NOMO-1 treated with DMSO at 0.1 percent for 48 hours (cell line): Measurements from ENCODE around the gene FLAD1.
A peak's percentile ranks its signal among the peaks of the same experiment; 100 is the strongest.

Experiments used
- DNase-seq: peaks from one replicate; lab custom pipeline; 2025; ENCODE audit not compliant: unreplicated experiment; lab: John Stamatoyannopoulos, UW

Gene FLAD1

DNA sequence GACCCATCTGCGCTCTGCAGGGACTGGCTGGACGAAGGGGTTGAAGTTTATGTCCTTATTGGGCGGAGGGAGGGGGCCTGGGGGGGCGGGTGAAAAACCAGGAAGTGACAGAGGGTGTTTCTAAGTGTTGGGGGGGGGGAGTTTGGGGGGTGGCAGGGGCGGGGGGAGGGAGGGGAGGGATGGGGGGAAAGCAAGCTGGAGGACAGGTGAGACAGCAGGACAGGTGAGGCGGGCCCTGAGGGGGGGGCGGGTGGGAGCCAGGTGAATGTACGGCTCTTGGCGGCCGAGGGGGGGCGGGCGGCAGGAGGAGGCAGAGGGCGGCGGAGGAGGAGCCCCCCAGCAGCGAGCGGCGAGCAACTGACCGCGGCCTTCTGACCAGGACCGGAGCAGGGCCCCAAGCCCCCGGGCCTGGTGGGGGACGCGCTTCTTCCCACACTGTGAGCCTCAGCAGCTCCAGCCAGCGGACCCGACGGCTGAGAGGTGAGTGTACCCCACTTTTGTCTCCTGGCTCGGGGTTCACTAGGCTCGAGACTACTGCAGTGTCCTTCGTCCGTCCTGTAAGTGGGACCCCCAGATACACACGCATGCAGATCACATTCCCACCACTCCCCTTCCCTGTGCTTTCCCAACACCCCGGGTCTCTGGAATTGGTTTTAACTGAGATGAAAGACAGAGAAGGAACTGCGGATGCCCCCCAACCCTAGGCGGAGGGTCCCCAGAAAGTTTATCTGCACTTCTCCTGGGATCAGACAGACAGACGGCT is 19.5 kb downstream of the FLAD1 start, which contains the start of gene ZBTB7B:
ZBTB7B (plus strand) TSS at position 339 of the 763 bp plus-strand sequence. CDS start 11,859 bp downstream, outside the sequence.
- DNase-seq: peak; percentile 86

DNA sequence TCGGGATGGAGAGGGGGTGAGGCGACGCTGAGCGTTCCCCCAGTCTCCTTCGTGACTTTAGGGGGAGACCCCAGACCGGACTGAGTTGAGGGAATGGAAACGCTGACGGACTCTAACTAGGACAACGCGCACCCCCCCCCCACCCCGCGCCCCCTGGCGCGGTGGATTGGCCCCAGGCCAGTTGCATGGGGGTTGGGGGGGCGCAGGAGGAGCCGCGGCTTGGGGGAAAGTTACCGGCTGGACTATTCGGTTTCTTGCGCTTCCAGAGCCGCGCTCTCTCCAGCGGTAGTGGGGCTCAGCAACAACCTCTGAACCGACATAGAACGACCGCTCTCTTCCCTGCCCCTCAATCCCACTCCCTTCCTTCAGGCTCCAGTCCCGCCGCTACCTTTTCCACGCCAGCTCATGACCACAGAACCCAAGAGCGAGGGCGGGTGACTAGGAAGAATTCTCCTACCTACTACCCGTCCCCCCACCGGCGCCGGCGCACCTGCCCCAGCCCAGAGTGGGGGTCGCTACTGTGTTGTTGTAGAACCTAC is 20.2 kb downstream of the FLAD1 start:
- no peak for DNase-seq

DNA sequence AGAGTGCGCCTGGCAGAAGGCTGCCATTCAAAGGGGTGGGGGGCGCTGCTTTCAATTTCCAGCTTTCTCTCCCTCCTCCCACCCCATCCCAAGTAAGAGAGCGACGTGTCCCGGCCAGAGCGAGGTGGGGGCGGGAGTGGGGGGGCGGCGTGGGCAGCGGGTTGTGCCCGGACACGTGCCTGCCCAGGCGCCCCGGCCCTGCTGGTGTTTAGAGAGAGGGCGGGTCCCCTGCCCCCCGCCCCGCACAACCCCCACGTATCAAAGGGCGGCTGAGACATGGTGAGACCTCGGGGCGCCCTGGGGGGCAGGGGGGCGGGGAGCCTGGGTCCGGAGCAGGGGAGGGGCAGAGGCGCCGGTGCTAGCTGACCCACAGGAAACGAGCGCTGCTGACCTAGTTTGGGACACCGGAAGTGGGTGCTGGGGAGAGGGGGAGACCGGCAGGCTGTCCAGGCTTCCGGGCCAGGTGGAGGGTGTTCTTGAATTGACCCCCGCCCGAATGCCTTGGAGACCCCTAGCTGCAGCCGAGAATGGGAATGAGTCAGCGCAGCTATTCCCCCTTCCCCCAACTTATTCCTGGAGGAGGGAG is 20.7 kb downstream of the FLAD1 start:
- no peak for DNase-seq

DNA sequence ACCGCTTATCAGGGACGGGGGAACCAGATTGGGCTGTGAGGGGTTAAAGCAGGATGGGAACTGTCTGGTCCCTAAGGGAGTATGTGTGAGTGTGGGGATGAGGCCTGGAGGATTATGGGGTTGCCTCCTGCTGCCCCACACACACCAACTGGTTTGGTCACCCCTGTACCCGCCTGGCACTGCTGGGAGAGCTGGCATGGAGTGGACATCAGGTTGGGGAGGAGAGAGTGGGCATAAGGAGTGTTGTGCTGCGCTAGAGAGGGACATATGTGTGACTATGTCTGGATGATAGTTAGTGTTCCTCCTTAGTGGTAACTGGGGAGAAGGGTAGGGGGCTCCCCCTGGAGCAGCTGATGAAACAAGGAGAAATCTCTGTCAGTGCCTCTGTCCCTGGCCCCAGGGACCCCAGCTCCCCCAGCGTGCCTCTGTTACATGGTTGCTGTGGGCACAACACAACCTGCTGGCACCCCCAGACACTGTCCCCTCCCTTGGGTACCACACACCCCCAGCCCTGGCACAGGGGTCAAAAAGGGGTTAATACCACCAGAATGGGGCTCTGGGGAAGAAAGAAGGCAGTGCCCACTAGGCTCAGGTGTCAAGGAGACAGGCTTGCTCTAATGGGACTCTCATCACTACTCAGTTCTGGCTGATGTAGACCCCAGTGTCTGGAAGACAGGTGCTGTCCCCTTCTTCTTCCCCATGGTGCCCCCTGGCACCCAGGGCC is 21.4 kb downstream of the FLAD1 start:
- no peak for DNase-seq

DNA sequence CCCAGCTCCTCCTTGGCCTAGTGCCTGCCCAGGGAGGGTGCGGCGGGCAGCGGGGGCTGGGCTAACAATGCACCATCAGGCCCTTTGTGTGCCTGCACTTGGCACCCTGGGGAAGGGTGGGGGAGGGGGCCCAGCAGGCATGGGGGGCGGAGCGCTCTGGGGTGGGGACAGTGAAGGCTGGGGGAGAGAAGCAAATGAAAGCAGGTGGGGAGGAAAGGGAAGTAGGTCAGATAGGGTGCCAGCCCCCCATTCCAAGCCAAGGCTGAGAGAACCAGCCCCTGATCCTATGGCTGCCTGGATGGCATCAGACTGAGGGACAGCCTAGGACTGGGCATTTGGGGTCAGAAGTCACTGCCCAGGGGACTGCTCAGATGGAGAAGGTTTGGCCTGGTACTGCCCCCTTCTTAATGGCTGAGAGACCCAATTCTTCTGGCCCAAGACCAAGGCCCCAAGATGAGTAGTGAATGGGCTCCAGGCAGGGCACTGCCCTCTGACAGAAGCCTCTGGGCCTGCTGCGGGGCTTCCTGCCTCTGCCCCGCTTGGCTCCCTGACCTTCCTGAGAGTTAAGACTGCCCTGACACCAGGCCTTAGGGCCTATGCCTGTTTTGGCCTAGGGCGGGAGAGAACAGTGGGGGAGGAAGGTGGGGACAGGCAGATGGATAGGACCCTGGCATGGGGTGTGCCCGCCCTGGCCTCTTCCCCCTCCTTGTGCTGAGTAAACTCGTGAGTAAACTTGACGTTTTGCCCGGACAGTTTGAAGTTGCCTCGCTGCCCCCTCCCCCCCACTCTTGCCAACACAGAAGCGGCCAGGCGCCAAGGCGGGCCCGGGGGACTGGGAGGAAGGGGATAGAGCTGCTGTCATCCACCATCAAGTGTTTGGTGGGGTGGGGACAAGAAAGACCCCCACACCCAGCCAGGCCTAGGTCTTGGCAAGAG is 22.2 kb downstream of the FLAD1 start:
- no peak for DNase-seq

DNA sequence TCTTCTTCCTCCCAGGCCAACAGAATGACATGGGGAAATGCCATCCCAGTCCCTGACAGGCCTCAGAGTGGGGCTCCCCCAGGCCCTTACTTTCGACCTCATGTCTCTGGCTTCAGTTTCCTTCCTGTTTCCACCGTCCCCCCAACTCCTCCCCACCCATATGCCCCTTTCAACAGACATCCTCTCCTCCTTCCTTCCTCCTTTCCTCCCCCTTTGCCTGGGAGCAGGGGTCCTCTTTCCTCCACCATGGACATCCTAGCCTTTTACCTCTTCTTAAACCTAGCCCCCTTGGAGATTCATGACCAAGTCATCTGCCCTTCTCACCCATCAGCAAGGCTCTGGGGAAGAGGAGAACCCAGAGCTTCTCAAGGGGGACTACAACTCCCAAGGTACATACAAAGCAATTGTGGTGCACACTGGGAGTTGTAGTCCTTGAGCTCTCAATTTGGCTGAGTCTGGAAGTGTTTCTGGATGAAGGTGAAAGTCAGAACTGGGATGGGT is 23.5 kb downstream of the FLAD1 start:
- DNase-seq: peak; percentile 65

DNA sequence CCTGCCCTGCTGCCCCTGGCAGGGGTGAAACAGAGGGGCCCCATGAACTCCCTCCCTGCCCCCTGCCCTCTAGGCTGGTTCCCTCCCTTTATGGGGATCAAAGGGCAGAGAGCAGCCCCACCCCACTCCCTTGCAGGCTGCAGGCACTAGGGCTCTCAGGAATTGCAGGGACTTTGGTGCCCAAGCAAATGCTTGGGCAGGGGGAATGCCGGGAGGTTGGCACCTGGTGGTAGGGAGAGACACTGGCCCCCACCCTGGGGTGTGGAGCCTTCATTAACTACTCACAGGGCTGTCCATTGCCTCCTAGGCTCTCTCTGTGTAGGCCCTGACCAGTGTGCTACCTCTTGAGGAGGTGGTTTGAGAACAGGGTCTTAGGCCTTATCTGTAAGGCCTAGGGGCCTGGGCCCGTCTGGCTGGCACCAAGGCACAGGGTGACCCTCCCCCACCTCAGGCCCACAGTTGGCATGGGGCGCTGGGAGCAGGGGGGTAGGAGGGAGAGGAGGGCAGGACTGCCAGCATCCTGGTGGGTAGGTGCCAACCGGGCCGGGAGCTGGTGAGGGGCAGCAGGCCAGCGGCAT is 24.2 kb downstream of the FLAD1 start:
- no peak for DNase-seq

DNA sequence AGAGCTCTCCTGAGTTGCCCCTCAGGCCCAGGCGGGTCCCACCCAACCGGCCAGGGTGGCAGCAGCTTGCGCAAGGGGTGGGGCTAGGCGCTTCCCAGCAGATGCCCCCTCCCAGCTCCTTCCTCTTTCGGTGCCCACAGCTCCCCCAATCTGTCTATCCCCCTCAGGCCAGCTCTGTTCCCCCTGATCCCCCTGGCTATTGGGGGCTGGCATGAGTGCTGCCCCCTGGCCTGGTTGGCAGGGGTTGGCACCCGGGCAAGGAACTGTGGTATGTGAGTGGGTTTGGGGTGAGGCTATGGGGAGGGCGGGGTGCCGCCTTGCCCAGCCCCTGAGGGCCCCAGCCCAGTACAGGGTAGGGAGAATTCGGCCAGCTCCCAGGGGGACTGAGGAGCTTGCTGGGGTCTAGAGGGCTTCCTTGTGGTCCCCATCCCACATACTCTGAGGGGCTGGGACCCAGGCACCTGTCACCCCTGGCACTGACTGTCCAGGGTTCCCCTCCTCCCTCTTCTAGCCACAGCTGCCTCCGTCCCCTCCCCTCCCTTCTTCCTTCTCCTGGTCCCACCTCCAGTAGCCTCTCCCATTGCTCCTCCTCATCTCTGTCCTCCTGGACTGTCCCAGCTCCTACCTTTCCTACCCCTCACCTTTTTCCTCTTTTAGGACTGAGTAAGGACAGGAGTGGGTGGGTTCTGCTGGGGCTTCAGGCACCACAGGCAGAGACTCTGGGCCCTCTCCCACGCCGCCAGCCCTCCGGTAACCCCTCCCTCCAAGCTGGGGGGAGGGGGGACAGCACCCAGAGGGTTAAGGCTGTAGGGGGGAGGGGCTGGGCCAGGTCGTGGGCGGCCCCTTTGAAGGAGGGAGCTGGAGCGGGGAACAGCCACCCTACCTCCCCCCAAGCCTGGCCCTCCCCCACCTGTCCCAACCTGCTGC is 25.1 kb downstream of the FLAD1 start:
- DNase-seq: peak; percentile 53

DNA sequence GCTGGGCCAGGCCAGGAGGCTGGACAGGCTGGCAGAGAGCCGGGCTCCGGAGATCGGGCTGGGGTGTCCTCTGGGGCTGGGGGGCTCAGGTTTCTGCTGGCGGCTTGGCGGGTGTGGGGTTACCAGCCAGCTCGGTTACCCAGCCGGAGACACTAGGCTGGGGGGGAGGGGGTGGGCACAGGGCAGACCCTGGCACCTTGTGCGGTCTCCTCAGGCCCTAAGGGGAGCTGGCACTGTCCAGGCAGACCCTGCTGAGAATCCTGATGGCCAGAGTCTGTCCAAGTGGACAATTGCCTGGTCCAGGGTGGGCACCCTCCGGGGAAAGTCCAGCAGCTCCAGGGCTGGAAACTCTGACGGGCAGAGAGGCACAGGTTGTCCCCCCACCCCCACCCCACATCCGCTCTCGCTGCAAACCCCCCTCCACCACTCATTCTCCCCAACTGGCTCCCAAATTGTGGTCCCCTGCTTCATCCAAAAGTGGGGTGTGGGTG is 26.1 kb downstream of the FLAD1 start:
- DNase-seq: no peak

DNA sequence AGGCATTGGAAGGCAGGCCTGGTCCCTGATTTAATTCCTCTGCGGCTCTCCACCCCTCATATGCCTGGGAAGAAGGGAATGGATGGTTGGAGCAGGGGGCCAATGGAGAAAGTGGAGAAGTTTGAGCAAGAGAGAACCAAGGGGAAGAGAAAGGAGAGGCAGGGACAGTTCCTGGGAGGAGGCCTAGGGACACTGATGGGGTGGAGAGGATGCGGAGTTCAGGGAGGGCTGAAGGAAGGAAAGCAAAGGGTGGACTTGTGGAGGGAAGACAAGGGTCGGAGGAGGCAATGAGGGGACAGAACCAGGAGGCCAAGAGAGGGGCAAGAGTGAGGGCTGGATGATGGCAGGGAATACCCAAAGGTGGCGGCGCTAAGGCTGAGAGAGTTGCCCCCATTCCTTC is 26.6 kb downstream of the FLAD1 start:
- no peak for DNase-seq

DNA sequence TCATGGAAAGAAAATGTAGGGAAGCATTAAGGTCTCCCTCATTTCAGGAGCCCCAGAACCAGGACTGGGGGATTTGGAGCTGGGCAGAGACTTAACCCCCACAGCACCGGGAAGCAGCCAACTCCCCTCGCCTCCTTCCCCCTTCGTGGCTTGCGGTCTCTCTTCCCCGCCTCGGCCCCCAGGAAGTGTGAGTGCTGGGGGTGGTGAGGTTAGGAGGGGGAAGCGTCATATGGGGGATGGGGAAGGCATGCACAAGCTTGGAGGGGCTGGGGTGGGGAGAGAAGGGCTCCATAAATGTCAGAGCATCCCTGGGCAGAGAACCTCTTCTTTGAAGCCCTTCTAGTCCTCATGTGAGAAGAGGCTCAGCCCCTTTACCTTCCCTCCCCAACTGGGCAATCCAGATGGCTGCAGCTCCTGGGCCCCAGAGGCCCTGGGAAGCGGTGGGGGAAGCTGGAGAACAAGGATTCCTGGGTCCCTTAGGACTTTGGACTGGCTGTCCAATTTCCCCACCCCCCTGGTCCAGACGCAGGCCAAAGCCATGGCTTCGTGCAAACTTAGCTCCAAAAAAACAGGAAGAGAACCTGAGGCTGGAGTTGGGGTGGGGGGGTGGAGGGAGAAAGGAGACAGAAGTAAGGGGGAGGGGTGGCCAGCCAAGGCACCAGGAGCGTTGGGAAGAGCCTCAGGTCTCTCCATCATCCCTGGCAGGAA is 27.2 kb downstream of the FLAD1 start:
- no peak for DNase-seq

DNA sequence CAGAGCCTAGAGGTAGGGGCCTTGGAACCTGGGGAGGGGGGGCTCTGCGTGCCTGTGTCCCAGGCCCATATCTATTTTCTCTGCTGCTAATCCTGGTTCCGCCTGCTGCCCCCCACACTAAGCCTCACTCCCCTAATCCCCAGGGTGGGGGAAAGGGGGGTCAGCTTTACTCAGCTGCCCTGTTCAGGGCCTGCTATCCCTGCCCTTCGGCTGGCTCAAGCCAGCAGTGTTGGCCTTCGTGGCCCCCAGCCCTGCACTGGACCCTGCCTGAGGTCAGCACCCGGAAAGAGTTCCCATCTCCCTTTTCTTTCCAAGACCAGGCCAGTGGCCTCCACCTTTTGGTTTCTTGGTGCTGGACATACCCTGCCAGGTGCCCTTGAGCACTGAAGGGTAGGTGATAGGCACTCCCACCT is 27.9 kb downstream of the FLAD1 start:
- DNase-seq: no peak

DNA sequence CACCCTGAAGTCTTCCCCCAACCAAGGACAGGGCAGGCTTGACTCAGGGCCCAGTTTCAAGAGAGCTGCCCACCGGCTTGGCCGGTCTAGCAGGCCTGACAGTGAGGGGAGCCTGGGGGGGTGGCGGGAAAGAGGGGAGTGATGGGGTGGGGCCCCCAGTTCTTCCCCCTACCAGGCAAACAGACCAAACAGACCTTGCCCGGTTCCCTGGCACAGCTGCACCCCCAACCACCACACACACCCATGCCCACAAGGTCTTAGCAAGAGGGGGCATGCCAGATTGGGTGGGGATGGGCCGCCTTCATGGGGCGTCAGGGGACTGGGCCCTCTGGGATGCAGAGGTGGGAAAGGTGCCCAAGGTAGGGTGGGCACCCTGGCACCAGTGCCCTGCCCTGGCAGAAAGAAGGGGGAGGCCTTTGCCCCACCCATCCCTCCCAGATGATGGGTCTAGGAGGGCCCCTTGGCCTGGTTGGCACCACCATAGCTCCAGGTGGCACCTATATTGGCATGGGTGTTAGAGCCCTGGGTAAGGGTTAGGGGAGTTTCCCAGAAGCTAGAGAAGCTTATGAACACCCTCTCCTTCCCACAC is 28.4 kb downstream of the FLAD1 start:
- DNase-seq: no peak

DNA sequence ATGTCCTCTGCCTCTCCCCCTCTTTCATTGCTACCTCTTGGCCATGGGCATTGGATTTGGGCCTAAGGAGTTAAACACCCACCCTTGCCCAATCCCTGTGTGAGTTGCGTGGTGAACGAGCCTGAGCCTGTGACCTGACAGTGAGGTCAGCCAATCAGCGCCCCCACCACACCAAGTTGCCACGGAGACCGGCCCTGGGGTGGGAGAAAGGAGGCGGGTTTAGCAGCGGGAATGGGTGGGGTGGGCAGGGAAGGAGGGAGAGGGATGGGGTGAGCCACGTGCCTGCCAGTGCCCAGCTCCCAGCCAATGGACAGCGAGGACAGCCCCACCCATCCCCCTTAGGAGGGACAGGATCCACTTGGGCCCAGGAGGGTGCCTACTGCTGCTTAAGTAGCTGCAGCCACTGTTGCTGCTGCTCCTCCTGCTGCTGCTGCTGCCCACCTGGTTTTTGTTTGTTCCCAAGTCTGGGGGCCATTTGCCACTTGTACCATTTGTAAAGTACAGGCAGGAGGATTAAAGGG is 28.9 kb downstream of the FLAD1 start:
- DNase-seq: no peak

DNA sequence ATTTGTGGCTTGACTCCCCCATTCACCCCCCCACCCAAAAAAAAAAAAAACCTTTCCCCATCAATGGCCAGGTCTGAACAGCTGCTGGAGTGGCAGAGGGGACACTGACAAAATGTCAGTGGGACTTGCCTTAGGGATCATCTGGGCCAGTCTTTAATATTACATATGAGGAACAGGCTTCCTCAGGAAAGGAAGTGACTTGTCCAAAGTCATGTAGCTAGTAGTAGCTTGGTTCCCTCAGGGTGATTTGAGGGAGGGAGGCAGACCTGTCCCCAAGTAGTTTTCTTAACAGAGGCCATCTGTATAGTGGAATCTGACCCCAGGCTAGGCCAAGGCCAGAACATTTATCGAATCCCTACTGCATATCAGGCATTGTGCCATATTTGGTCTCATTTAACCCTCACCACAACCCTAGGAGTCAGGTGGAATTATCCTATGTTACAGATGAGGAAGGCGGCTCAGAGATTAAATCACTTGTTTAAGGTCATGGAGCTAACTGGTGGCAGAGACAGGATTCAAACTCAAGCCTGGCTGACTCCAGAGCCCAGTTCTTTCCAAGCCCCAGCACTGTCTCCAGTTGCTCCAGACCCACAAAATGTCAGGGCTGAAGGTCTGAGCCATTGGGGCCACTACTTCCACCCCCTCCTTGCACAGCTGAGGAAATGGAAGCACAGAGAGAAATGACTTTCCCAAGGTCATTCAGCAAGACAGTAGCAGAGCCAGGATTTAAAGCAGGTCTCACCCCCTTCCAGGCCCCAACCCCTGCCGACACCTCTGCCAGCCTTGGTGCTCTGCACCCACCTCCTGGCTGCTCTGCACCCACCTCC is 29.8 kb downstream of the FLAD1 start:
- no peak for DNase-seq

DNA sequence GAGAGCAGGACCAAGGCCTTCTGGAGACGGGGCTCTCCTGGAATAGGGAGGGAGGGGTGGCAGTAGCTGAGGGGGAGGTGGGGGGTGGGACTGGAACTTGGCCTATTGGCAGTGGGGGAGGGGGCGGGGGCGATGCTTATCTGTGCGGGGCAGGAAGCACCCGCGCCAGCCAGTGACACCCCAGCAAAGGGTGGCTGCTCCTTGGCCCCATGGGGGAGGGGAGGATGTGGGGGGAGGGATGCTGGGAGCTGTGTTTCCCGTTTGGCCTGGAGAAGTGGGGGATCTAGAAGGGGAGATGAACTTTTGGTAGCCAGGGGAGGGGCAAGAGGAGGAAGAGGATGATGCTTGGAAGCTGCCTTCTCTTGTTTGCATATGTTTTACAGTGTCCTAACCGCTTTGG is 30.5 kb downstream of the FLAD1 start:
- no peak for DNase-seq
